Right lobe of liver (tissue), 4 donors: ENCODE results near the gene C1orf210.

ENCODE experiments used
- POLR2A ChIP-seq: fragments of 450-650 bp; IDR thresholded peaks from one replicate; pipeline ENCODE4 v1.6.1; 2017; ENCODE audit warnings: antibody characterized with exemption, mild to moderate bottlenecking
- TF ChIP-seq, protein P1 (sequence below), 4 donors: fragments of 200-600 bp in 3 of 4; fragments of 450-650 bp in 1 of 4; IDR thresholded peaks; one replicate each; pipeline versions ENCODE4 v1.5.1 to v1.8.0; 2016 to 2022; ENCODE audit warnings: antibody characterized with exemption in 4 of 4, mild to moderate bottlenecking in 2 of 4
- donor health status: DM: no; HTN: no; CAD: no.
- donor health status: DM: no; HTN: no; CAD: no.
- donor health status: DM: no; HTN: yes; CAD: no.

DNA sequence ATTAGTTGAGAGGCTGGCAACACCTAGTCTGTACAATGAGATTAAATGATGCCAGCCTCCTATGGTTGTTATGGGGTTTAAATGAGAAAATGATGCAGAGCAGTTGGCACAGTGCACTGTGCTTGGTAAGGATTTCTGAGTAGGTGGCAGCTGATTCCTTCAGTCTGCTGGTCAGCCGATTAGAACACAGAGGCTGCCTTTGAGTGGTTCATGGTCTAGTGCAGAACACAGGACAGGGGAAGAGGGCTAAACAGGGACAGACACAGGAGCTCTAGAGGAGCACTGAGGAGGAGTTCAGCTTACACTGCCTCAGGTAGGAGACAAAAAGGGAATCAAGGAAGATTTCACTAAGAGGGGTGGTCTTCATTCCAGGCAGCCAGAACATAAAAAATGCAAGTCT, 16.8 kb upstream of the C1orf210 start:
- TF ChIP-seq, protein P1, sequence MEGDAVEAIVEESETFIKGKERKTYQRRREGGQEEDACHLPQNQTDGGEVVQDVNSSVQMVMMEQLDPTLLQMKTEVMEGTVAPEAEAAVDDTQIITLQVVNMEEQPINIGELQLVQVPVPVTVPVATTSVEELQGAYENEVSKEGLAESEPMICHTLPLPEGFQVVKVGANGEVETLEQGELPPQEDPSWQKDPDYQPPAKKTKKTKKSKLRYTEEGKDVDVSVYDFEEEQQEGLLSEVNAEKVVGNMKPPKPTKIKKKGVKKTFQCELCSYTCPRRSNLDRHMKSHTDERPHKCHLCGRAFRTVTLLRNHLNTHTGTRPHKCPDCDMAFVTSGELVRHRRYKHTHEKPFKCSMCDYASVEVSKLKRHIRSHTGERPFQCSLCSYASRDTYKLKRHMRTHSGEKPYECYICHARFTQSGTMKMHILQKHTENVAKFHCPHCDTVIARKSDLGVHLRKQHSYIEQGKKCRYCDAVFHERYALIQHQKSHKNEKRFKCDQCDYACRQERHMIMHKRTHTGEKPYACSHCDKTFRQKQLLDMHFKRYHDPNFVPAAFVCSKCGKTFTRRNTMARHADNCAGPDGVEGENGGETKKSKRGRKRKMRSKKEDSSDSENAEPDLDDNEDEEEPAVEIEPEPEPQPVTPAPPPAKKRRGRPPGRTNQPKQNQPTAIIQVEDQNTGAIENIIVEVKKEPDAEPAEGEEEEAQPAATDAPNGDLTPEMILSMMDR (IDR thresholded peaks at IDR 0.05), result no peak
- TF ChIP-seq POLR2A, result no peak
